ENCODE results near the gene SLC20A1.

Gene SLC20A1

DNA sequence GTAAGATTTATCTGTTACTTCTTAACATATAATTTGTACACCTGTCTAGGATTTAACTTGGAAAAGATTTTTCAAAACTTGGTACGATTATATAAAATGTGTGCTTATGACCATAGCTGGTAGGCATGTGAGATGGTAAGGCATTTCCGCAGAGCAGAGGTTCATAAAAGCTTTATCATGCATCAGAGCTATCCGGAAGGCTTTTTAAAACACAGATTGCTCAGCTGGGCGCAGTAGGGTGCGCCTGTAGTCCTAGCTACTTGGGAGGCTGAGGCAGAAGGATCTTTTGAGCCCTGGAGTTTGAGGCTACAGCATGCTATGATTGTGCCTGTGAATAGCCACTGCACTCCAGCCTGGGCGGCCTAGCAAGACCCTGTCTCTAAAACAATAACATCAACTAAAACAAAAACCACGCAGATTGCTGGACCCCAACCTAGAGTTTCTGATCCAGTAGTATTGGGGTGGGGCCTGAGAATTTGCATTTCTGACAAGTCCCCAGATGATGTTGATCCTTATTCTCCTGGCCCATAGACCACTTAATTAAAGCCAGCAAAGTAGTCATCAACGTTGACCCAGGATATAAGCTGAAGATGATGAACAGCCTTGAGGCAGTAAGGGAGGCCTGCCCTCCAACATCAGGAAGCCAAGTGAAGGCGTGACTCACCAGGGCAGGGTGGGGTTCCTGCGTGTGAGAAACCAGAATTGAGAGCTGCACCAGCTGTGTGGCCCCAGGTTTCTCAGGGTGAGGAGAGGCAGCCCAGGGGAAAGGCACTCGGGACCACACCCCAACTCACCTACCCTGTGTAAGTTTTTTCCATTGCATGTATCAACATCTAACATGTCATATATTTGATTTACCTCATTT, 21.6 kb upstream of the SLC20A1 start:
- DNase-seq (ENCODE audit: low read depth, low spot score): no peak
- H3K4me3 ChIP-seq (ENCODE audit: low read length): no peak overlapping the region

DNA sequence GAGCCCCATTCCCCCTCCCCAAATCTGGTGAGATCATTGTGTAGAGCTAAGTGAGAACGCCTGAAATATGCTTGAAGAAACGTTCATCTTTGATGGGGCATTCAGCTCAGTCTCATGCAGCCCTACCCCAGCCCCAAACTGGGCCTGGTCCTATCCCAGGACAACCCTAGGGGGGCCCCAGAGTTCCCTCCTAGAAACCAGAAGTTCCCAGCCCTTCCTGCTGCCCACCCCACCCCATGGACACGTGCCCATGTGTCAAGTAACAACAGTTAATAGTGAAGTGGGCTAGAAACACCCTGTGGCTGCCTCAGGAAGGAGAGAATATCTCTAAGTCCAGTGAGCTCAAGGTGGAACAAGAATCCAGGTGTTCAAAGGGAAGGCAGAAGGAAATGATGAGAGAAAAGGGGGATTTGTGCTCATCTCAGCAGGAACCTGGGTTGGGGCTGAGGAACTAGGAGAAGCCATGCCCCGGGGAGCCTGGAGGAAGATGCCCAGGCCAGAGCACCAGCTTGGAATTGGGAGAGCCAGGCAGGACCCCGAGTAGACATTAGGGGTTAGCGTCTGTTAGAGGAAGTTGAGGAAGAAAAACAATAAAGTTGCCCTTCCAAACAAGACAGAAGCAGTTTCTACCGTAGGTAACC, 20.1 kb upstream of the SLC20A1 start:
- no peak overlapping the region for H3K4me3 ChIP-seq (ENCODE audit: low read length)

DNA sequence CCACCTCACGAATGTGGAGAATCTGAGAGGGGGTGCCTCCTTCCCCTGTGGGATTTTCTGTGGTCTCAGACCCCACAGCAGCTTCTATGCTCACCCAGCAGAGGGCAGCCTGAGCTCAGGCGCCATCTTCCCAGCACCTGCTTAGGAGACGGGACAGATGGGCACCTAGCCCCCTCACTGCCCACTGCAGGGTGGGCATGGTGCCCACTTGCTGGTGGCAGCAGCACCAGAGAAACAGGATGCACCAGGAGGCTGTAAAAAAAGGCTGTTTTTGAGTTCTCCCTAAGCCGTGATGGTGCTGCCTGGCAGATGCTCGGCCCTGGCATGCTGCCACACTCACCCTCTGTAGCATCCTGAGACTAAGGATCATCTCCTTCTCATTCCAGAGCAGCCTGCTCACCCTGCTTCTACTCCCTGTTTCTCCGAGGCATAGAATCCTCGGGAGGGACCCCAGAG, 19.1 kb upstream of the SLC20A1 start:
- H3K4me3 ChIP-seq (ENCODE audit: low read length): peak overlapping the region; percentile 47
- peak; percentile 60 for DNase-seq (ENCODE audit: low read depth, low spot score)

More for the DNA sequence above, 20.1 kb upstream of the SLC20A1 start:
- no peak for DNase-seq (ENCODE audit: low read depth, low spot score)

DNA sequence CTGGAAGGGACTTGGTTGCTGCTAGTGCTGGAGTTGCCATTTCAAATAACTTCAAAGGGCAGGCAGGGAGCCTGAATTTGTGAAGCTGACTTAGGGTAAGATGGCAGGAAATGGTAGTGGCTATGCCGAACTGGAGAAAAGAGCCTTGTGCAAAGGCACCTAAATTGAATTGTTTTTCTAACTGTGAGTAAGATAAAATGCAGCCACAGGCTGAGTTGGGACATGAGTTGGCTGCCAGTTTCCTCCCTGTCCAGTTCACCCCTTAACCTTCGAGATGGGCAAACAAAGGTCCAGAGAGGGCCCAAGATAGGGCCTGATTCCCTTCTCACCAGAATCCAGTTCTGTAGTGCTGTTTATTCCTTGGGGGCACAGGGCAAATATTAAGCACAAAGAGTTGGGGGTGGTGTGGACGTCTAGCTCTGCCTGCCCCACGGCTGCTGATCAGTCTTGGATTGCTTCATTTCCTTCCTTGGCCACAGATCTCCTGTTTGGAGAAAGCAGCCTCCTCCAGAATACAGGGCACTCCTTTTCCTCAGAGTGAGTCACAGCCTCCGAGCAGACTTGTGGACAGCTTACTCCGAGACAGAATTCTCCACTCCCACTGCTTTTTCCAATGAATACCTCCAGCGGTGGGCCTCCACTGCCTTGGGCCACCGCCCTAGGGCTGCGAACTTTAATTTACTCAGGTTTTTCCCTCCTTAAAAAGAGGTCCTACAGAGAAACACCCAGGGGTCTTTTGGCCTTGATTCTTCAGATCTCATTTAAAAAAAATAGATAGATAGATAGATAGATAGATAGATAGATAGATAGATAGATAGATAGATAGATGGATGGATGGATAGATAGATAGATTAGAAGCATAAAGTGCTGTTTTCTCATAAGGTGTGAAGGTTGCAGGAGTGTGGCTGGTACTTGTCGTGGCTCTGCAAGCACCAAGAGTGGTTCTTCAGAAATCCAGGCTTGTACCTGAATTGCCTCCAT, 18.4 kb upstream of the SLC20A1 start:
- H3K4me3 ChIP-seq (ENCODE audit: low read length): peak overlapping the region; percentile 47
- DNase-seq (ENCODE audit: low read depth, low spot score): no peak

DNA sequence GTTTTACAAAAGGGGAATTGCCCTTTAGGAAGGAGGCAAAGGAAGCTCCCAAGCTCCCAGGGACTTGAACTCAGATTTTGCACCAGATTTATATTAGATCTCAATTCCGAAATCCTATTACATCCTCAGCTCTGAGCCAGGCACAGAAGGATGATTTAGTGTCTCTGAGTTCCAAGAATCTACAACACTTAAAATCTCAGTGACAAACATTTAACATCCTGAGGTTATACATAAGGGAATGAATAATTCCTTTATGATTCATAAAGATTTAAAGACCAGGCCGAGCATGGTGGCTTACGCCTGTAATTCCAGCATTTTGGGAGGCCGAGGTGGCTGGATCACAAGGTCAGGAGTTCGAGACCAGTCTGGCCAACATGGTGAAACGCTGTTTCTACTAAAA, 16.5 kb upstream of the SLC20A1 start:
- DNase-seq (ENCODE audit: low read depth, low spot score): no peak
- no peak overlapping the region for H3K4me3 ChIP-seq (ENCODE audit: low read length)

DNA sequence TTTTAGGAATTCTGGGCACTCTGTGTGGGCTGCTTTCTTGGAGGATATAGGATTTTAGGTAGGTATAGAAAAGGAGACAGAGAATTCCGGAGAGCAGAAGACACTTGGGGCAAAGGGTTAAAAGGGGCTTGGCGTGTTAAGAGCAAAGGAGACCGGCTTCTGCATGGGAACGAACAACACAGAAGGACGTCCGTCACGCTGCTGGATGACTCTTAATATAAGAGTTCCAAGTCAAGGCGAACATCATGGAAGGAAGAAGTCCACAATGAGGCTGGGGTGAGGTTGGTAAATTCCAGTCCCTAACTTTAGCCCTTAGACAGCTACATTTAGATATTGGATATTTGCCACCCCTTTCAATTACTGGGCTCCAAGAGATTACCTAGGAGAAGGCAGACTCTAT, 15.9 kb upstream of the SLC20A1 start:
- no peak overlapping the region for H3K4me3 ChIP-seq (ENCODE audit: low read length)
- no peak for DNase-seq (ENCODE audit: low read depth, low spot score)

DNA sequence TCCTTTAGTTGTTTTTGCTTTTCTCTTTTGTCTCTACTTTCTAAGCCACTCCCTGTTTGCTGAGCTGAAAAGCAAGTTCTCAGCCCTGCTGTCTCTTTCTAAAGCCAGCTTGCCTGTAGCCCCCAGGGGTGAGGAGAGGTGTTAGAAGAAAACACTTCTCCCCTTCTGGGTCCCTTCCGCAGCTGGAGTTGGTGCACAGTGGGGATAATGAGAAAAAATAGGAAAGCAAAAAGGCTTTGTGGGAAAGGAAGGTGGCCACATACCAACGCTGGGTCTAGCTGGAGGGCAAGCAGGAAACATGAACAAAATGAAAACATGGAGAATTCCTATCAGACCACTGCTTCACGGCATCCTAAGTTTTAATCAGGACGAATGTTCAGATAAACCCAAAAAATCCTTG, 15.5 kb upstream of the SLC20A1 start:
- DNase-seq (ENCODE audit: low read depth, low spot score): no peak
- no peak overlapping the region for H3K4me3 ChIP-seq (ENCODE audit: low read length)

DNA sequence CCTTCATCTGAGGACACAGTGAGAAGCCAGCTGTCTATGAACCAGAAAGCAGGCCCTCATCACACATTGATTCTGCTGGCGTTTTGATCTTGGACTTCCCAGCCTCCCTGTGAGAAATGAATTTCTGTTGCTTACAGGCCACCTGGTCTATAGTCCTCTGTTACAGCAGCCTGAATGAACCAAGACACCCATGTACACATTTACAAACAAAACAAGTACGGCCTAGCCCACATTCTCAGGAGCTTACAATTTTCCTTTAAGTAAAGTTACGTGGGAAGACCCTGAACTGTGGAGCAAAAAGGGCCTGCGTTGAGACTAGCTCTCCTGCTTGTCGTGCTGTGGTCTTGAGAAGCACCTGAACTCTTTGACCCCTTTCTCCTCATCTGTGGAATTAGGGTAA, 12.0 kb upstream of the SLC20A1 start:
- no peak overlapping the region for H3K4me3 ChIP-seq (ENCODE audit: low read length)
- no peak for DNase-seq (ENCODE audit: low read depth, low spot score)

DNA sequence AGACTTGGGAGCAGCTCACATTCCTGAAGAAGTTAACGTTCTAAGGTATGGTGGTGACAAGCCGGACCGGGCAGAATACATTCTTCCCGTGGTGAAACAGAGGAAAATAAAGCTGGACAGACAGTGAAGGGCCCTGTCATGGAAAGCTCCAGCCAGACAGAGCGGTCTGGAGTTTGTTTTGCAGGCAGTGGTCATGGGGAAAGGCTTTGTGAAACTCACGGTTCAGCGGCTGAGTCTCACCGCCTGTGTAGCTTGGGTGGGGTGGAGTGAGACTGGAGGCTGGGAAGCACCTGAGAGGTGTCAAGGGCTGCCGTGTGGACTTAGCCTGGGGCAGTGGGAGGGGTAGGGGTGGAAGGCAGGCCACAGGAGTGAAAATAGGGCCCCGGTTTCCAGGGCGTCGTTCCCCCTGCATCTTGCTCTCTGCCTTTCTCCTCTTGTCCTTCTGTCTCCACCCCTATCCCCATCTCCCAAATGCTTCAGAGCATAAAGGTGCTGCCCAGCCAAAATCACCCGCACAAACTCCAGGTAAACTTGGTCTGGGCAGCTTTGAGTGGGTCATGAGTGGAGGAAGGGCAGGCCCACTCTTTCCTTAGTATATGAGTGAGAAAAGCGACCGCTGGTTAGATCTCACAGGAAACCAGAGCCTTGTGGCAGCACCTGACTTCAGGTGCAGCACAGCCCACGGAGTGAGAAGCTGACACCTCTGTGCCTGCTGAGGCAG, 11.4 kb upstream of the SLC20A1 start:
- no peak for DNase-seq (ENCODE audit: low read depth, low spot score)
- H3K4me3 ChIP-seq (ENCODE audit: low read length): no peak overlapping the region

DNA sequence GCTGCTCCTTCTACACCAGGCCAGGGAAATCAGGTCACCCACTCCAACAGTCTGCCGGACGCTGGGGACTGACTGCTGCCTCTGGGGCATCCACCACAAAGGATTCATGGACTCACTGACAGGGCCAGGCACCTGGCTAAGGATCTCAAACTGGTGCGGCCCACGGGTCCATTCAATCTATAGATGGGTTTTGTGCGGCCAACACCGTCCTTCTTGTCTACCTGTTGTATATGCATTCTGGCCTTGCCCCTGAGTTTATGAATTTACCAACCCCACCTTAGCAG, 10.9 kb upstream of the SLC20A1 start:
- no peak for DNase-seq (ENCODE audit: low read depth, low spot score)
- no peak overlapping the region for H3K4me3 ChIP-seq (ENCODE audit: low read length)

DNA sequence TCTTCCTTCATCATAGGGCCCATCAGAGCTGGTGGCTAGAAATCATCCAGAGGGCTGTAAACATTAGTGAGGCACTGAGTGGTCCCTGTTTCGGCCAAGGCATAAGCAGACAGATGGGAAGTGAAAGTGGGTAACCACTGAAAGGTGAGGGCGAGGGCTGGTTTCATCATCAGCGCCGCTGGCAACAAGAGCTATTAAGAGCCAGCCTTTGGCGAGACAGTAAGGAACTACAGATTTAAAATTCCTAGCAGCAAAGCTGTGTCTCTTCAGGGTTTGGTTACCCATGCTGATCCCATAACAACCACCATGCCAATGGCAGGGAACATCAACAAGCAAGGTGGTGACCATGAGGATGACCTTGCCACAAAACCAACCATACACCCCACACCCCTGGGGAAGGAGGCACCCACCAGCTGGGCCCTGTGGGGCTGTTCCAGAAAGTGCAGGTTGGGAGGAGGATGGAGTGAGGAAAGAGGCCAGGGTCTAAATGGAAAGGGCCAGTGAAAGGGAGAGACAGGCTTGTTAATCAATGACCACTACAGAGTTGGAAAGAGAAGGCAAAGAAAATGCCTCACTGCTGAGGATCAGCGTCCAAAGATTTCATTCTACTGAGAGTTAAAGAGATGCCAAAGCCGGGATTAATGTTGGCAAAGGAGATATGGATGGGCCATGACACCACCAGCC, 9.0 kb upstream of the SLC20A1 start:
- DNase-seq (ENCODE audit: low read depth, low spot score): no peak
- no peak overlapping the region for H3K4me3 ChIP-seq (ENCODE audit: low read length)

DNA sequence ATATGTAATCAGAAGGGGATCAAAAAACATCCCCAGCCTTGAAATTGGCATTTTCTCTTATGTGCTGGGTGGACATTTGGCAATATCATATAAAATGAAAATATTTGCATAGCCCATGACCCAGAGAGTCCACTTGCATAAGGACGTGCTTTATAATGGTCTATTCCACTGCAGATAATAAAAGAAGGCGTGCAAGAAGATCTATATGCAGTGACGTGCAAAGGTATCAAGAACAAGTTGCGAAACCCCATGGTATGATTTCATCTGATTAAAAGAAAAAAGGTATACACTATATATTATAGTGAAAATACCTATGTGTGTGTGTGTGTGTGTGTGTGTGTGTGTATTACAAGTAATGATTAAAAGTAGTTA, 8.5 kb upstream of the SLC20A1 start:
- no peak overlapping the region for H3K4me3 ChIP-seq (ENCODE audit: low read length)
- no peak for DNase-seq (ENCODE audit: low read depth, low spot score)

DNA sequence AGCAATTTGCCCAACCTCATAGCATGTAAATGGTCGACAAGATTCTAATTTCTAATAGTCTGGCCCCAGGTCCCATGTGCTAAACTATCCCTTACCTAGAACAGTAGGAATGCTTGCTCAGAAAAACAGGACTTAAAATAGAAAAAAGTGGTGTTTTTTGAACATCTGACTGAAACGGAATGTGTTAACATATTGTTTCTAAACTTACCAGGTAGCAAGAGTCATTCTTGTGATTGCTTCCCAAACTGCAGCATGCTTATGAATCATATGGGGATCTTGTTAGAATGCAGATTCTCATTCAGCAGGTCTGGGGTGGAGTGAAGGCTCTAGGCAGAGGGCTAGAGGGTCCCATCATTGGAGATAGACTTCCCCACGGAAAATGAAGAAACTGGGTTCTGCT, 5.8 kb upstream of the SLC20A1 start:
- no peak overlapping the region for H3K4me3 ChIP-seq (ENCODE audit: low read length)
- no peak for DNase-seq (ENCODE audit: low read depth, low spot score)

DNA sequence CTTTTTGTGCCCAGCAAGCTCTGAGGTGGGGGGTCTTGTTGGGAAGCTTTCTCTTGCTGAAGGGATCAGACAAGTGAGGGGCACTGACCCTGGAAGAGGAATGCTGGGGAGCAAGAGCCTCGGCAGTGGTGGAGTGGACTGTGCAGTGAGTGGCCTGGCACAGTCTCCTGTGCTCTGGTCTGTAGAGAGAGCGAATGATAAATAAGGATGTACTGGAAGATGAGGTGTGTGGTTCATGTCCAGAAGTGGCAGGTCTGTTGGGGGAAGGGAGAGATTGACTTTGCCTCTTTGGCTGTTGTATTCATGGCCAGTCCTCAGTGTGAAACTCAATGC, 5.3 kb upstream of the SLC20A1 start:
- no peak overlapping the region for H3K4me3 ChIP-seq (ENCODE audit: low read length)
- DNase-seq (ENCODE audit: low read depth, low spot score): no peak

DNA sequence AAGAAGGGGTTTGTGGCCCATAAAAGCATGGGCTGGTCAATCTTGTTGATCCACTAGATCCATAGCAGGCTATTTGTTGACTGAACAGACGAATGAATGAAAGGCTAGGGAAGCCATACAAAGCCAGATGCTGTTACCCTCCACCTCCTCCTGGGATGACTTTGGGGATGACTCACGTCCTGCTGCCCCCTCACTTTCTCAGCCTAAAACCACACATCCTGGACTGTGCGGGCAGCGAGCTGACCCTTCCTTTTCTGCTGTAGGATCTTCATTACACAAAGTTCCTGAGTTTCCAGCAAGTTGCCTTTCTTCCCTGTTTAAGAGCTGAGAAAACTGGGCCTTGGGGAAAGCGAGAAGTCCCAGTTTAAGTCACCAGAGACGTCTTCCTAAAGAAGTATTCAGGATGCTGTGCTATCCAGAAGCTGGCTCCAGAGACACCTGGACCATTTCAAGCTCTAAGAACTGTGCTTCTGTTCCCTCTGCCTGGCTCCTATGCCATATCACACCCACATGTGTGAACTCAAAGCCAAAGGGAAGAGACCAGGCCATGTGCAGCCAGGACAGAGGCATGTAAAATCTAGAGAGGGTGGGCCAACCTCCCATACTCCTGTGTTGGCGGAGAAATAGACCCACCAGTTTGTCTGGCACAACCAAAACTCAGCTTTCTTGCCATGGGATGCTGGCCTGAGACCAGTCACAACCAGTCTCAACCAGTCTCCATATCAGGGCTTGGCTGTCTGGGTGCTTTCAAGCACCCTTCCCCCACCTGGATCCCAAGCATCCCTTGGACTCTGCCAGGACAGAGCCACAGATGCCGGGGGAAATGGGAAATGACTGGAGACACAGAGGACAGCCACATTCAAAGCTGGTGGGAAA, 4.7 kb upstream of the SLC20A1 start:
- no peak for DNase-seq (ENCODE audit: low read depth, low spot score)
- no peak overlapping the region for H3K4me3 ChIP-seq (ENCODE audit: low read length)

DNA sequence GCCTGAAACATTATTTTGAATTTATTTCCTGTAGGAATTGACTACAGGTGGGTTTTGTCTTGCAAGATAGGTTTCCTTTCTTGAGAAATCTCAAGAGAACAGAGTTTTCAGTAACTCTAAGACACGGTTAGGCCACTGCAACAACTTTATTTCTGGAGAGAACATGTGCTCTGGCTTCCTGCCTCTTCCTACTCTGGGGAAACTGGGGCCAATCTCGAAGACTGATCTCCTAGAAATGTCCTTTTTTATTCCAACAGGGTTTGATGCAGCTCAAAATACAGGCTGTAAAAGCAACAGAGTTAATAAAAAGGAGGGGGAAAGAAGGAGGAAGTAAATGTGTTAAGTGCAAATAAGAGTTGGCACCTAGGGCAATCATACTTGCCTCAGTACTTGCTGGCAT, 4.0 kb upstream of the SLC20A1 start:
- no peak overlapping the region for H3K4me3 ChIP-seq (ENCODE audit: low read length)
- DNase-seq (ENCODE audit: low read depth, low spot score): no peak

DNA sequence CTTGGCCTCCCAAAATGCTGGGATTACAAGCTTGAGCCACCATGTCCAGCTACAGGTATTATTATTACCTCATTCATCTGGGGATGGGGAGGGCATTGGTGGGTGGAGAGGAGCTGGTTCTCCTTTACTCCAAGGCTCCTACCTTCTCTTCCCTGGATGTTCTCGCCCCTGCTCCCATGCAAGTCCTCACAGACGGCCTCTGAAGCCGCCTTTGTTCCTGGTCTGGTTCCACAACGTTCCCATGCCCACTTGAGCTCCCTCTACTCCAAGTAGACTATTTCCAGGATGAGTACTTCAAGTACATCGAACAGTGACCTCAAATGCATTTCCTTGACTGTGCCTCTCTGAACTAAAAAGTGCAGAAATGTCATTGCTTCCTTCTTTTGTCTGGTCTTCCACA, 3.2 kb upstream of the SLC20A1 start:
- DNase-seq (ENCODE audit: low read depth, low spot score): no peak
- no peak overlapping the region for H3K4me3 ChIP-seq (ENCODE audit: low read length)

DNA sequence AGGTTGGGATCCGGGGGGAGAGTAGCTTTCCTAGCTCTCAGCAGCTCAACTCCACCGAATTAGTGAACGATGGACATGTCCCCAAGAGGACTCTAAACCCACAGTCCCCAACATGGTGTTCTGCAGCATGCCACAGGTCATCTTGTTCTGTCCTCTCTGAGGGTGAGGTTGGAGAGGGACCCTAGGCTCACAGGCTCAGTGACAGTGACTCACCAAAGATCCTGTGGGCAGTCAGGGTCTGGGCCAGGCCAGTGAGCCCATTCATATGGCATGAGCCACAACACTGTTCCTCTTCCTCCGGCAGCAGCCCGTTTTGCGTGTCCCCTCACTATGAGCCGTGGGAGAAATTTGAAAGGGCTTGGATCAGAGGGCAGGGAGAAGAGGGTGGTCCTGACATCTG, 2.8 kb upstream of the SLC20A1 start:
- H3K4me3 ChIP-seq (ENCODE audit: low read length): no peak overlapping the region

More for the DNA sequence above, 2.8 kb upstream of the SLC20A1 start:
- no peak for DNase-seq (ENCODE audit: low read depth, low spot score)
